ENCODE measurements around the gene ADH6. TPM values are rescaled to one million over a fixed set of nuclear protein-coding genes. Genes with fewer than 3 reads are reported as not detected.
"Not testable (repeated sequence)": the region's sequence is repeated elsewhere in the genome, so short reads cannot be mapped to it uniquely, and the experiment has no call there.

Gene ADH6
- total RNA-seq, result not detected

DNA sequence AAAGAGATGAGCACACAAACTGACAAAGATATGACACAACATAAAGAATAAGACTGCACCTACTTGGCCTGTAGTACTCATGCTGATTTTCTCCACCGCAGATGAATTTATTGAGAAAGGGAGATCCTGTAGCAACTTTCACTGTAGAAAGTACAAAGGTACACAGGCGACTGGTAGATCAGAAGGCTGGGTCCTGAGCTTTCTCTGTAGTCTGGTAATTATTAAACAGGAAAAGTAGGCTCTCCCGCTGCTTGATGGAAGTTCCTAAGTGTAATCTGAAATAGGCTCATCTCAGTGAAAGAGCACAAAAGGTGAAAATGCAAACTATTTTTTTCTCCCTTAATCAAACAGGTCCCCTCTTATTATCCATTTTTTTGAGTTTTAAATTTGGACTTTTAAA is at the start of gene ADH6:
TSS of gene ADH6 (minus strand) at position 175 of the 400 bp plus-strand sequence. CDS start at position 81, 94 bp downstream.
- DNase-seq, result no peak

- DNase-seq, result no peak
Observed at GRCh38 chr4:99264927-99265326, 45.9 kb upstream of the ADH6 start.

DNA sequence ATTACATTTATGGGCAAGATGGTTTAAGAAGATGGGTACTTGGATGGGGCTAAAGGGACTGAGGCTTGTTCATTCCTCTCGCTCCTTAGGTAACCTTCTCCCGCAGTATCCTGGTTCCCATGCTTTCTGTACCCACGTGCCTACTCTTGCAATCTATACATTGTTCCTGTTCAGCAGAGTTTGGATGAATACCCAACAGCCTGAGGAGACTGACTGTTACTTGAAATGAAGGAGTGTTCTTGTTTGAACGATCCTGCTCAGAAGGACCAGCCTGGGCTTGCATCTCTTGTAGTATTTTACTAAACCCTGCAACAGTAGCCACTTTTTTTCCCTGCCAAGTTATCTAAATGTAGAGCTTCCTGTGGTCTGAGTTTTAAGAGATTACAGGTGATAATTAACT is 33.7 kb upstream of the ADH6 start:
- no peak for DNase-seq

DNA sequence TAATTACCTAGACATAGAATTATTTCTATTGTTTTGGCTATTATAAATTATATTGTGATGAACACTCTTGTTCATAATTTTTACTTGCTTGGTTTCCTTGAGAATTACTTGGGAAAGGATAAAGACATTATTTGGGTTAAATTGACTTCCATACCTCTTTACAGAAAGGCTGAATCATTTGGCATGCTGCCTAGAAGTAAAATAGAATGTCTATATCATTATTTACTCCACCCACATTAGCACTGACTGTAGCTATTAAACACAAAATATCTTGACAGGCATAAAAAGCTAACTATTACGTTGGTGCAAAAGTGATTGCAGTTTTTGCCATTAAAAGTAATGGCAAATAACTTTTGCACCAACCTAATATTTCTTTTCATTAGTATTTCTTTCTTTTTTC is 29.7 kb upstream of the ADH6 start:
- DNase-seq, result no peak

GRCh38 chr4:99235955-99236354 is 16.9 kb upstream of the ADH6 start:
- no peak for DNase-seq

DNA sequence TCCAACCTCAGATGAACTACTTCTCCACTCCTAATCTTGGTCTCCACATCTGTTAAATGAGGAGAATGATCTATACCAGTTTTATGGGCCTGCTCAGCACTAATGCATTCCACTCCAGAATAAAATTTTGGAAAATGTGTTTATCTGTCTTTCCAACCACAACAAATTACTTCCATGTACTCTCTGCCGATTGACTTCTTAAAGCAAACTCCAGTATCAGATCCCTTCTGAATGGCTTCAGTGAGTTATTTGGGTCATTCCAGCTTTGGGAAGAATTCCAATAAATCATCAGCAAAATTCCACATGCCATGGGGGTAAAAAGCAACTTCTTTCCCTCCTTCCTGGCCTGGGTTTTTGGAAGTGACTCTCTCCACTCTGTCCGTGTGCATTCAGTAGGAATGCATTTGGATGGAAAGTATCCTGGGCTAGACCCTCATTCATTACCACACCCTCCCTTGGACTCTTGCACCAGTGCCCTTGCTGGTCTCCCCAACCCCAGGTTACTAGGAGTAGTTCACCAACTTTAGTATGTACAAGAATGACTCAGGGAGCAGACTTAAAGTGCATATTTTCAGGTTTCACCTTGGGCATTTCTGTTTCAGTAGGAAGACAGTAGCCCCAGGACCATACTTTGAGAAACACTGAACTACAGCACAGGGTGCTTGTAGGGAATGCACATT is 15.4 kb upstream of the ADH6 start:
- no peak for DNase-seq

- not testable (repeated sequence) for DNase-seq
Observed at GRCh38 chr4:99233397-99233796, 14.4 kb upstream of the ADH6 start.

DNA sequence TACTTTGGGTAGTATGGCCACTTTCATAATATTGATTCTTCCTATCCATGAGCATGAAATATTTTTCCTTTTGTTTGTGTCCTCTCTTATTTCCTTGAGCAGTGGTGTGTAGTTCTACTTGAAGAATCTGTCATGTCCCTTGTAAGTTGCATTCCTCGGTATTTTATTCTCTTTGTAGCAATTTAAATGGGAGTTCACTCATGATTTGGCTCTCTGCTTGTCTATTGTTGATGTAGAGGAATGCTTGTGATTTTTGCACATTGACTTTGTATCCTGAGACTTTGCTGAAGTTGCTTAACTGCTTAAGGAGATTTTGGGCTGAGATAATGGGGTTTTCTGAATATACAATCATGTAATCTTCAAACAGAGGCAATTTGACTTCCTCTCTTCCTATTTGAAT is 9.7 kb upstream of the ADH6 start:
- not testable (repeated sequence) for DNase-seq

DNA sequence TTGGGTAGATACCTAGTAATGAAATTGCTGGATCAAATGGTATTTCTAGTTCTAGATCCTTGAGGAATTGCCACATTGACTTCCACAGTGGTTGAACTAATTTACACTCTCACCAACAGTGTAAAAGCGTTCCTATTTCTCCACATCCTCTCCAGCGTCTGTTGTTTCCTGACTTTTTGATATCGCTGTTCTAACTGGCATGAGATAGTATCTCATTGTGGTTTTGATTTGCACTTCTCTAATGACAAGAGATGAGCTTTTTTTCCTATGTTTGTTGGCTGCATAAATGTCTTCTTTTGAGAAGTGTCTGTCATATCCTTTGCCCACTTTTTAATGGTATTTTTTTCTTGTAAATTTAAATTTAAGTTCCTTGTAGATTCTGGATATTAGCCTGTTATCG is 8.6 kb upstream of the ADH6 start:
- not testable (repeated sequence) for DNase-seq

DNA sequence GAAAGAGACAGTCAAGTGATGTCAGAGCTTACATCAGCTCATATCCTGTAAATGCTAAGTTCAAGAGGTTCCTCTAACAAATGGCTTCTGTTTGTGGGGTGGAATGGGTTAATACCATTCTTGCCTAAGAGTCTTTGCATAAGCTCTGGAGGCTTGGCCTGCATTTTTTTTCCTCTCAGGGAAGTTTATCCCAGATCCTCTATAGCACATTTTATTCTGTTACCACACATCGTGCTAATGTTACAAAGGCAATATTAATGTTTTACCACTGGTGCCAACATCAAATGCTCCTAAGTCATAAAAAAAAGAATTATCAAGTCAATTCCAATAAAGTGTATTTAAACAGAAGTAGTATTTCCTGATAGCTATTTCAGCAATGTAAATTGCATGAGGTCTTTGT is 2.9 kb upstream of the ADH6 start:
- no peak for DNase-seq

- no peak for DNase-seq
Observed at GRCh38 chr4:99219479-99219878, 433 bp upstream of the ADH6 start.

GRCh38 chr4:99215521-99215920 is 3.5 kb downstream of the ADH6 start:
- no peak for DNase-seq

GRCh38 chr4:99210789-99211188 is 8.3 kb downstream of the ADH6 start:
- DNase-seq, result no peak

GRCh38 chr4:99209671-99210070 is 9.4 kb downstream of the ADH6 start:
- DNase-seq, result no peak

DNA sequence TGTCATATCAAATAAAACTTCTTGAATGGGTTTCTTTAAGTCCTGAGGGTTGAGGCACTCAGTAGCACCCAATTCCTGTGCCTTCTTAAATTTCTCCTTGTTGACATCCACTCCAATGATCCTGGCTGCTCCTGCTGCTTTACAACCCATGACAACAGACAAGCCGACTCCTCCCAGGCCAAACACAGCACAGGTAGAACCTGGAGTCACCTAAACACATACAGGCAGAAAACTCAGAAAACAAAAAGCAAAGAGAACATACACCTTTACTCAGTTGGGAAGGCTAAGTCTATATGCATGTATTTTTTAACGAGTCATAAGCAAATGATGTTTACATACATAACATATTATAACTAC is 10.3 kb downstream of the ADH6 start:
- DNase-seq, result no peak

DNA sequence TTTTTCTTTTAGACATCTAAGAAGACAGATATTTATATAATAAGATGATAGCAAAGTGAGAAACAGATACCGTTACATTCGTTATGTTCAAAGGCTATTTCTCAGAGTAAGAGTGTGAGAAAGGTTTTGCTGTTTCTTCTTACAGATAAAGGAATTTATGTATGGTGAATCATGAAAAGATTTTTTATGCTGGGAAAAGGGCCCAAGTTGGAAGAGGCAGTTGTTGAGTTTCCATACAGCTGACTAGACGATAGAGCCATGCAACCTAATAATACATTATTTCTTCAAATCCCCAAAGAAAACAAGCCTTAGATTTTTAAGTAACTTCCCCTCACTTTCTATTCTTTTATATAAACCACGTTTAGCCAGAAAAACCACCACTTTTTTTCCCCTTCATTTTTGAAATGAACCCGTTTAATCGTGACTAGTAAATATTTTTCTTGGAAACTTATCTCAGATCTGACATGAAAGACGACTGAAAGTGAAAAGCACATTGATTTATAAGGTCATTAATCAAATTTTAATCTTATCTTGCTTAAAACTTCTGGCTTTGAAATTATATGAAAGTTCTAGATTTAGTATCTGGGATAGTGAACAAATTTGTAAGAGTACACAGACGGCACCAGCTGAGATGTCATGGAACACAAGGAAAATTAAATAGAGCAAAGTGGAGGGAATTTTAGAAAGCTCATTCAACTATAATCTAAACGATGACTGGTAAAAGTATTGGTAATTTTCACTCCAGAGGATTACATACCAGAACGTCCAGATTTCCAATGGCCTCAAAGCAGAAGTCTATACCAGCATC is 10.9 kb downstream of the ADH6 start:
- DNase-seq, result no peak

DNA sequence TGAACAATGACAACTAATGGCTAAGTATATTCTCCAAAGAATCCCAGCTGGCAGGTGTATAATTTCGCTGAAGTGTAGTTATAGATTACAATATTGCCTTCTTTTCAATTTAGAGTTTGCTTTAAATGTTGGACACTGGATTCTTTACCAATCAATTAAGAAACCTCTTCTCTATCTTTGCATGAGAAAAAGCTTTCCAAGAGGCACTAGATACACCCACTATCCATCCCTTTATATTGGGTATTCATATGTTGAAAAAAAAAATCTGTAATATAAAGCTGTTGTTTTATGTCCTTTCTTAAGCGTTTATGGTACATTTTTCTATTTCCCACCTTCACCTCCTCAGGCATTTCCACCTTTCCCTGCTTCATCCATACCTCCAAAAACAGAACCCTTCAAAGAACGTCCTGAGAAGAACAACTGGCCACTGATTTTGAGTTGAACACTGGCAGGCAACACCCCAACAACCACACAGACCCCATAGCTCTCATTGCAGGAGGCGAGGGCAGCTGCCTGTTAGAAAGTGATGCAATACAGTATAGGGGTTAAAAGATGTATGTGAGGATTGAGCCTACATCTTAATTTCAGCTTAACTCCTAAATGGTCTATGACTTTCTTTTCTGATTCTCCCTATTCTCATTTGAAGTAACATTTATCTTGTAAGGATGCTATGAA is 11.8 kb downstream of the ADH6 start:
- DNase-seq, result no peak

- DNase-seq, result no peak
Observed at GRCh38 chr4:99205153-99205979, 13.7 kb downstream of the ADH6 start.

GRCh38 chr4:99202536-99202935 is 16.5 kb downstream of the ADH6 start:
- no peak for DNase-seq

DNA sequence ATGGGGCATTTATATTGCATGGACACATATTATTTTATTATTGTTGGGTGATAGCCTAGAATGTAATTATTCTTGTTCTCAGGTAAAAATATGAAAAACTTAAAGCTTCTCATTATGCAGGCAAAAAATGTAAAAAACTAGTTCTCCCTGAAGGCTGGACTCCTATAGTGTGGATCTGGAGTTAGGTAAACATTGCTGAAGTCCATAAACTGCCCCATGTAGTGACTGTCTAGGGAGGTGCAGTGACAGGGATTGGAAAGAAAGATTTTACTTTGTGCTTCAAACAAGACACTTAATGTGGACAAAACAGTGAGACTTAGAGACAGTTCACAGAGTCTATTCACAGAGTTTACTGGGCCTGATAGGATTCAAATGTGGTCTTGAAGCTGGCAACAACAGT is 17.0 kb downstream of the ADH6 start:
- no peak for DNase-seq

- DNase-seq, result no peak
Observed at GRCh38 chr4:99201690-99202089, 17.4 kb downstream of the ADH6 start.

DNA sequence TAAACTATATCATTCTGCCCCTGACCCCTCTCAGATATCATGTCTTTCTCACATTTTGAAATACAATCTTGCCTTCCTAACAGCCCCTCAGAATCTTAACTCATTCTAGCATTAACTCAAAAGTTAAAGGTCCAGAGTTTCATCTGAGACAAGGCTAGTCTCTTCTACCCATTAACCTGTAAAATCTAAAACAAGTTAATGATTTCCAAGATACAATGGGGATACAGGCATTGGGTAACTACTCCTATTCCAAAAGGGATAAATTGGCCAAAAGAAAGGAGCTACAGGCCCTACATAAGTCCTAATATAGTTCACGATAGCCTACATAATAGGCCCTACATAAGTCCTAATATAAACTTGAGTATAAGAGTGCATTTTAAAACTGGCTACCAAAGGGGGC is 18.9 kb downstream of the ADH6 start:
- DNase-seq, result no peak

DNA sequence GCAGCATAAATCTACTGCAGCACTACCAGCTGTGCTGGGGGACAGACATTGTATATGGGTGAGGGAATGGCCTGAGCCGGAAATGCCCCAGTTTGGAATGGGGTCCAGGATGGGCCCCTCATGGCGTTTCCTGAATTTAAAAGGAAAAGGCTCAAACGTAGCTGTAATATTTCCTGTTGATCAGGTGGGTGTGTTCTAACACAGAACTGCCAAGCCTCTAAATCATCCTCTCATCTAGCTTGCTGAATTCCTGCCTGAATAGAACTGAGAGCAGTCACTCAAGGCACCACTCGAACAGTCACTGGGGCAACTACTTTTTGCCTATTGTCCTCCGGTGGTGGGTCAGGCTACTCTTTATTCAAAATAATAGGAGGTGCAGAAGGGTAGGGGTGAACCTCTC is 28.7 kb downstream of the ADH6 start:
- DNase-seq, result no peak
